Measurements from ENCODE around the gene ANGPTL4.

DNA sequence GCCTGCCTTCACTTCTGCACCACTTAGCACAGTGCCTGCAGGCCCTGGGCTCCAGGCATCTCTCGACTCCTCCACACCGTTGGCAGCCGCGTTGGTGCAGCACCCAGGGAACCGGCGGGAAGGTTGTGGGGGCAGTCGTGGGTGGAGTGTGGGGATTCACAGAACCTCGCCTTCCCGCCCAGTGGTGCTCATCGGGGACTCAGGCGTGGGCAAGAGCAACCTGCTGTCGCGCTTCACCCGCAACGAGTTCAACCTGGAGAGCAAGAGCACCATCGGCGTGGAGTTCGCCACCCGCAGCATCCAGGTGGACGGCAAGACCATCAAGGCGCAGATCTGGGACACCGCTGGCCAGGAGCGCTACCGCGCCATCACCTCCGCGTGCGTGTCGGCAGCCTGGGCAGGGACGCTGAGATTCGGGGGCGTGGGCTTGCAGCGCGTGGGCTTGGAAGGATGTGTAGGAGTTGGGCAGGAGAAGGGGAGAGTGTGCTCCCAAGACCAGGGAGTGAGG lies 35.8 kb downstream of the ANGPTL4 start:
- TF ChIP-seq, protein P1, sequence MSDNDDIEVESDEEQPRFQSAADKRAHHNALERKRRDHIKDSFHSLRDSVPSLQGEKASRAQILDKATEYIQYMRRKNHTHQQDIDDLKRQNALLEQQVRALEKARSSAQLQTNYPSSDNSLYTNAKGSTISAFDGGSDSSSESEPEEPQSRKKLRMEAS (IDR thresholded peaks at IDR 0.05; ENCODE audit: low read depth, low read length): no peak
- TF ChIP-seq, protein P2, sequence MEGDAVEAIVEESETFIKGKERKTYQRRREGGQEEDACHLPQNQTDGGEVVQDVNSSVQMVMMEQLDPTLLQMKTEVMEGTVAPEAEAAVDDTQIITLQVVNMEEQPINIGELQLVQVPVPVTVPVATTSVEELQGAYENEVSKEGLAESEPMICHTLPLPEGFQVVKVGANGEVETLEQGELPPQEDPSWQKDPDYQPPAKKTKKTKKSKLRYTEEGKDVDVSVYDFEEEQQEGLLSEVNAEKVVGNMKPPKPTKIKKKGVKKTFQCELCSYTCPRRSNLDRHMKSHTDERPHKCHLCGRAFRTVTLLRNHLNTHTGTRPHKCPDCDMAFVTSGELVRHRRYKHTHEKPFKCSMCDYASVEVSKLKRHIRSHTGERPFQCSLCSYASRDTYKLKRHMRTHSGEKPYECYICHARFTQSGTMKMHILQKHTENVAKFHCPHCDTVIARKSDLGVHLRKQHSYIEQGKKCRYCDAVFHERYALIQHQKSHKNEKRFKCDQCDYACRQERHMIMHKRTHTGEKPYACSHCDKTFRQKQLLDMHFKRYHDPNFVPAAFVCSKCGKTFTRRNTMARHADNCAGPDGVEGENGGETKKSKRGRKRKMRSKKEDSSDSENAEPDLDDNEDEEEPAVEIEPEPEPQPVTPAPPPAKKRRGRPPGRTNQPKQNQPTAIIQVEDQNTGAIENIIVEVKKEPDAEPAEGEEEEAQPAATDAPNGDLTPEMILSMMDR (IDR thresholded peaks at IDR 0.05; ENCODE audit: low read depth, low read length): no peak
- TF ChIP-seq POLR2A (IDR thresholded peaks at IDR 0.05; ENCODE audit: extremely low read depth, insufficient read length) (no peak), MYC (IDR thresholded peaks at IDR 0.05; ENCODE audit: low read depth, low read length) (no peak)
